HG02840 (cell line): ENCODE results near the gene ECE1.

Experiments
- ATAC-seq: cut with Tn5 transposase; IDR thresholded peaks from one replicate; pipeline ENCODE4 v1.9.1; 2021; ENCODE audit warnings: mild to moderate bottlenecking, moderate library complexity, moderate number of reproducible peaks; ENCODE audit not compliant: unreplicated experiment, low FRiP score

The ECE1 gene

DNA sequence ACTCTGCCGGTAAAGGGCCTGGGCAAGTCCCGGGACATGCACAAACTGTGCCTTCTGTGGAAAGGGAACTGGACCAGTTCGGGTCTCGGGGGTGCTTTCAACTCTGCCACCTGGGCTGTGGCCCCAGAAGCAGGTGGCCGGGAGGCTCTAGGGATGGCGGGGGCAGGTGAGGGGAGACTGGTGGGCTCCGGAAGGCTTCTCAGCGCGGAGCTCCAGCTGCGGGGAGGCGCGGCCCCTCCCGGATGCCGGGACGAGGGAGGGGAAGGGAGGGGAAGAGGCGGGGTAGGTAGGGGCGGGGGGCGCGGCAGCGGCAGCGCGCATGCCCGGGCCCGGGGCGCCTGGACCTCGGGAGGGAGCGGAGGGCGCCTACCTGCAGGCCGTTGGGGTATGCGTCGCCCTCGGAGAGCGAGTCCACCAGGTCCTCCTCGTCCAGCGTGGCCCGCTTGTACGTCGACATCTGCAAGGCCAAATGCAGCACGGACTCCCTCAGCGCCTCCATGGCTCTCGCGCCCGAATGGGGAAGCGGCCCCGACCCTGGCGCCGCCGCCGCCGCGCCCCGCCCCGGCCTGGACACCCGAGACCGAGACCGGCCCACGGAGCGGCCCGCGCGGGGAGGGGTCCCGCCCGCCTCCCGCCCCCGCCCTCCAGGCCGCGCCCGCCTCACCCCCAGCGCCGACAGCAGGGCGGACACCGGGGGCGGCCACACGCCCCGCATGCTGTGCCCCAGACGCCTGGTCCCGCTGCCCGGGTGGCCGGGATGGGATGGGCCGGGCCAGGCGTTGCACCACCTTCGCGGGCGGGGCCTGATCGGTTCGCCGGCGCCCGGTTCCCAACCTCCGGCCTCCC, at the start of gene ECE1:
TSS of gene ECE1 (minus strand) at position 764 of the 846 bp plus-strand sequence. CDS start at position 715, 49 bp downstream.
- no peak for ATAC-seq

DNA sequence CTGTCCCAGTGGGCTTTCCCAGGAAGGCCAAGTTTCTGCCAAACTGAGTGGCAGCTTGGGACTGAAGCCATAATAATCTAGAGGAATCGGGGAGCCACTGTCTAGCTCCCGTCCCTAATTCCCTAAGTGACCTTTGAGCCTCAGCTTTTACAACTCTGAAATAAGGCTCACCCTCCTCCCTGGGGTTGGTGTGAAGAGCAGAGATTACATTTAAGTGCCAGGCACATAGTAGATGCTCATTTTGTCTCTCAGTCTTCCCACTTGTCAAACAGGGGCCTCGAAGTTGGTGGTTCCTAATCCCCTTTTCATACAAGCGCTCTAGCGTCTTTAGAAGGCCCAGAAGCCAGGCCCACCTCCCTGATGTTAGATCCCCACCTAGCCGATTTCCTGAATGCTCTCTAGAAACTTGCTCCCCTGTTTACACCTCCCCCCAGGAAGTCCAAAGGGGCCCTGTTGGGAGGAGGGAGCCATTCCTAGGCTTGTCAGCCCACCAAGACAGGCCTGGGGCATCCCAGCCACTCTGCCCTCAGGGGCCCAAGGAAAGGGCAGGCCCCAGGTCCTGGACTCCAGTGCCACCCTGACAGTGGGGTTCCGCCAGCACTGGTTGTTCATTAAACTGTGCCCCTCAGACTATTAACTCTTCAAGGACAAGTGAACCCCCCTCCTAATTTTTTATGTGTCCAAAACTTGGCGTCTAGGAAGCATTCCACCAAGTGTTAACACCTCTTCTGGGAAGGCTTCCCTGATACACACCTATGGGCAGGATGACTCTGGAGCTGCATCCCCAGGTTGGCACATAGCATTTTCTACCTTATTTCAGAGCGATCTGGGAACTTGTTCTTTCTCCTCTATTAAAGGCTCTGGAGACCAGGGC, 49.3 kb upstream of the ECE1 start:
- ATAC-seq: no peak

DNA sequence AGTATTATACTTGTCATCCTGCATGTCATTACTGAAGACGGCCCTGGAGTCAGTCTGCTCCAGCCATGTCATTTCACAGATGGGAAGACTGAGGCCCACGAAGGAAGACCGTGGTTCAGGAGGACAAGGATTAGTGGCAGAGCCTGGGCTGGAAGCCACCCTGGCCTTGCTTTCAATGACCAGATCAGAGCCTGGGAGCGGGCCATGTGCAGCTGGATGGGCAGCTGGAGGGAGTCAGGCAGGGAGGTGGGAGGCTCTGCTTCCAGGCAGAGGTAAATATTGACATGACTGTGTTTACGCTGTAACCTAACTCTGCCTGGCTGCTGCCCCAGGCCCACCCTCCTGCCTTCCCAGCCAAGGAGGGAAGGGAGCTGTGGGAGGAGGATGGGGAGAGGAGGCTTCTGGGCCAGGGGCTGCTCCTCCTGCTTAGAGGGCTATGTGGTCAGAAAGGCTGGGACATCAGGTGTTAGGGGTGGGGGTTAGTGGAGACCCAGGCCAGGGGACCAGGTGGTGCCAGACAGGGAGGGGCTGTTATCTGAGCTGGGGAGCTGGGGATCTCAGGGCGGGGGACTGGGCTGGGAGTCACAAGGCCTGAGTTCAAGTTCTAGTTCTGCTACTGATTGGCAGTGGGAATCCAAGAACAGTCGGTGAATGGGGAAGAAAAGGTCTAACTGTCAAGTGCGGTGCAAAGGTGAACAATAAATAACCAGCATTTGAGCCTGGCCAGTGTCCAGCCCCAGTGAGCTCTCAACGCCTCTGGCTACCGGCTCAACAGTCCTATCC, 48.5 kb upstream of the ECE1 start:
- no peak for ATAC-seq

DNA sequence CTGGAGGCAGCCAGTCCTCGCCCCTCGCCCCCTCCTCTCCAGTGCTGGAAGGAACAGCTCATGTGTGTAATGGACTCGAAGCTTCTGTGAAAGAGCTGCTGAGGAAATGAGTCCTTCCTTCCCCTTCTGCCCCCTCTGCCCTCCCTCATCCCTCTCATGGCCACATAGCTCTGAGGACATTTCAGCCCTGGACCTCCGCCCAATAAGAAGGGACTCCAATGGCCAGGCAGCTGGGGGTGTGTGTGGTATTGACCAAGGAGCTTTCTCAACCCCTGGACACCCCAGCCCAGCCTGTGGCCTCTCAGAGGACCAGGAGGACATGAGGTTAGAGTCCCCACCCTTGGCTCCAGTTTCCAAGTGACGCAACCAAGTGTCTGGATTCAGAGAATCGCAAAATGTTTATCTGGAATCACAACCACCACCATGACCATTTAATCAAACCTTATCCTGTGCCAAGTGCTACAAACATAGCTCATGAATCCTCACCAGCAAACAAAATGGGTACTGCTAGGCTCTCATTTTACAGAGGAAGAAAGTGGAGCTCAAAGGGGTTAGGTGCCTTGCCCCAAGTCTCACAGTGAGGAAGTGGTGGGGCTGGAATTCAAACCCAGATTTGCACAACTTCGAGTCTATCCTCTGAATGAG, 47.8 kb upstream of the ECE1 start:
- no peak for ATAC-seq

DNA sequence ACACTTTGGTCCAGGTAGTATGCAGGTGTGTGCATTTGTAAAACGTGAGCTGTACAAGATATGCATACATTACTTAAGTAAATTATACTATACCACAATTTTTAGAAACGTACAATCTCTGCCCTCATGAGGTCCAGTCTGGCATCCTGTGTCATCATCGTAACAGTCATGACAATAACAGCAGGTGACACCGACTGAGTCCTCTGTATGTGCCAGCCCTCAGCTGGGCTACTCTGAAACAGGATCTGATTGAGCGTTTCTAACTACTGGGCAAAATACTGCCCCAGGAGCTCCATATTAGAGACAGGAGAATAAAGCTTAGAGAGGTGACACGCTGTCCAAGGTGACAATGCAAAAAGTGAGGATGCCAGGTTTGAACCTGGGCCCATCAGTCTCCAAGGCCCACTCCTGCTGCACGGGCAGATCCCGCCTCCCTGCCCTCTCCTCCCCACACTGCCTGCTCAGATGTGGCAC, 47.2 kb upstream of the ECE1 start:
- ATAC-seq: no peak

DNA sequence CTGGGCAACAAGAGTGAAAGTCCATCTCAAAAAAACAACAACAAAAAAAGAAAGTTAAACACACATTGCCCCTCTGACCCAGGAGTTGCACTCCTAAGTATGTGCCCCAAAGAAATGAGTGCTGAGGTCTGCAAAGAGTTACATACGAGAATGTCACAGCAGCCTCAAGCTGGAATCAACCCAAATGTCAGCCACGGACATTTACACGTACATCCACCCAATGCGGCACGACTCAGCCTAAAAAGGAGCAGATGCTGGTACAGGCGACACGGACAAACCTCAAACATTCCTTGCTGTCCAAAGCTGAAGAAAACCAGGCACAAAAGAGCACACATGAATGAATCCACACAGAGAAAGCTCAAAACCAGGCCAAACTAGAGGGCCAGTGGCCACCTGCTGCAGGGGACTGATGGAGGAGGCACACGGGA, 46.8 kb upstream of the ECE1 start:
- no peak for ATAC-seq

DNA sequence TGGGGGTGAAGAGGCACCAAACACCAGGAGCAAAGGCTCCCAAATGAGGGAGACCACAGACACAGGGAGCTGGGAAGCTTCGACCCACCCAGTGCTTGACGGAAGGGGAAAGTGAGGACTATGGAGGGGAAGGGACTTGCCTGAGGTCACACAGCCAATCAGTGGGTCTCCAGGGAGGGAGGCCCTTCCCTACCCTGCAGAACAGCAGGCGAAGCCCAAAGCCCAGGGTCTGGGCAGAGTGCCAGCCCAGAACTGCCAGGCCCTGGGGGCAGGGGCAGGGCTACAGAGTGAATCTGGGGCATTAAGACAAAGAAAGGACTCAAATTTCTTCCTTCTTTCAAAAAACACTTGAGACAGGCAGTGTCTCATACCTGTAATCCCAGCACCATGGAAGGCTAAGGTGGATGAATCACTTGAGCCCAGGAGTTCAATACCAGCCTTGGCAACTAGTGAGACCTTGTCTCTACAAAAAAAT, 45.5 kb upstream of the ECE1 start:
- ATAC-seq: no peak

DNA sequence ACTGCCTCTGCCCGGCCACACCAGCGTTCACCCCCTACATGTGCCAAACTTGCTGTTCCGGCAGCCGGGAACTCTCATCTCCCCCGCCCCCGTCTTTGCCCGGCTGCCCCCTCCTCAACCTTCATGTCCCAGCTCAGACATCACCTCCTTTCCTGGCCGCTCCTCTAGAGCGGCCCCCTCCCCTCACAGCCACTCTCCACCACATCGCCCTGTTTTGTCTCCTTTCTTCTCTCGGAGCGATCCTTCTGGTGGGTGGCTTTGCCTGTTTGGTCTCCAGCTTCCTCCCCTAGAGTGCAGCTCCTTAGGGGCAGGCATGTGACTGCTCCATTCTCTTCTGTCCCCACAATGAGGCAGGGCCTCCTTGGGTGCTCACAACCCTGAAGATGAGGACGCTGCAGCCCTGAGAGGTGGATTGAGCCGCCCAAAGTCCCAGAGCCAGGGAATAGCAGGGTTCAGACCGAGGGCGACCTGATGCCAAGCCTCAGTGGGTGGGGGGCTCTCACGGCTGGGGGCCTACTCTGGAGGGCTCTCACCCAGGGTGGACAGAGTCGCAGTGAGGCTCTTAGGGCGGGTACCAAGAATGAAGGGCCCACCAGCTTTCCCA, 44.9 kb upstream of the ECE1 start:
- no peak for ATAC-seq

DNA sequence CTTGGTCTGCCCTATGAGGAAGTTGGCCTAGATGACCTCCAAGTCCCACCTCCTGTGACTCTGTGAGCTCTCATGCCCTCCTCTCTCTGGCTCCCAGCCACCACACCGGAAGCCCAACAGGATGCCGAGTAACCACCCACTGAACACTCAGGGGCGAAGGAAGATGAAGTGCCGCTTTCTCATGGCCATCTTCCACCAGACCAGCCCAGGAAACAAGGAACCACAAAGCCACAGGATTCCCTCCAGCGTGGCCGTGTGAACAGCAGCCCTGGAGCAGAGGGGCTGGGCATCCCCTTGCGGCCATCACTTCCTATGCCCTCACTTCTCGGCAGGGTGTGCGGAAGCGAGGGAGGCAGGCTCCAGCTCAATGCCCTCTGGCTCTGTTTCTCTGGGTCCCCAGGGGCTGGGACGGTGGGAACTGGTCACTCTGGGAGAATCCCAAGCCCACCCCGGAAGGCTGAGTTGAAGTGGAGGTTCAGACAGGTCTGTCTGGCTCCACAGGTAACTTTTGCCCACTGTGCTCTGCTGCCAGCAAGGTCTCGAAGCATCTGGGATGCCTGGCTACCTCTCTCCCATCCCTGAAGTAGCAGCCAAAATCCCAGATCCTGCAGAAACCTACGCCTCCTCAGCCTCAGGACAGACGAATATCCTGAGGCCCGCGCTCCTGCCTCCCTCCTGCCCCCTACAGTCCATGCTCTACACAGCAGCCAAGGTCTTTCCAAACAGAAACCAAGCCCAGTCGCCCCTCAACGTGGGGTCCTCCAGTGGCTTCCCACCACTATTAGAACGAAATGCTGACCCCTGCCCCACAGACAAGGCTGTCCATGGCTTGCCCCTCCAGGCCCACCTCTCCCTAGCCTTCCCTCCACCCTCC, 44.2 kb upstream of the ECE1 start:
- no peak for ATAC-seq

DNA sequence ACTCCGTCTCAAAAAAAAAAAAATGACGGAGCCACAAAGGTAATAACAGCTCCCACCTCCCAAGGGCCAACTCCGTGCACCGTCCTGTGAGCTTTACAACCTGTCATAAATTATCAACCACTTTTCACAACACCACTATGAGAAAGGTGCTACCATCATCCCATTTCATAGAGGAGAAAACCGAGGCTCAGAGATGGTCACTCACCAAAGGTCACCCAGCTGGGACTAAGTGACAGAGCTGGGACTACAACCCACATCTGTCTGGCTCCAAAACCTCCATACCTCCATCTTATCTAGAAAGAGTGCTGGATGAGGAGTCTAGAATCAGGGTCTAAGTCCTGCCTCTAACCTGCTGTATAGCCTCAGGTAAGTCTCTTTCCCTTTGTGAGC, 43.6 kb upstream of the ECE1 start:
- no peak for ATAC-seq

DNA sequence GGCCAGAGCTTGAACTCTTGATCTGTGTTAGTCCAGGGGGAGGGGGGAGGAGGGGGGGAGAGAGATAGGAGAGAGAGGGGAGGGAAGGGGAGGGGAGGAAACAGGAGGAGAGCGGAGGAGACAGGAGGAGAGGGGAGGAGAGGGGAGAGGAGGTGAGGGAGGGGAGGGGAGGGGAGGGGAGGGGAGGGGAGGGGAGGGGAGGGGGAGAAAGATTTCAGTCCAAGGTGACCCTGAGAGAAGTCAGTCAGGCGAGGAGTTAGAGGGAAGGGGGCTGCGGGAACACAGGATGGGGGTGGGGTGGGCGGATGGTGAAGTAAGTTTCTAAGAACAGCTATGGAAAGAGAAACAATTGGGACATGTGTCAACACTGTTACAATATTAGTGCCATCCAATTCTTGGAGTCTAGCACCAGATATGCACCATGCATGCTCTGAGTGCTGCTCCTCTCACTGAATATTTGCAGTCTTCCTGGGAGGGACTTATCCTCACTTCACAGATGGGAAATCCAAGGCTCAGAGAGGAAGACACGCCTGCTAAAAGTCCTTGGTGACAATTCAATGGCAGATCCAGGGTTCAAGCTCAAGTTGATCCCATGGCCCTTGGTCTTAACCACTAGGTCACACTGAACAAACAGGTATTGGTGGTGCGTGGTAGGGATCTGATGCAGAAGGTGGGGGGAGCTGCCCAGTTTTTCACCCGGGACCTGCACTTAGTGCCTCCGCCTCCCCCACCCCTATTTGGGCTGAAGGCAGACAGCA, 42.5 kb upstream of the ECE1 start:
- ATAC-seq: no peak

DNA sequence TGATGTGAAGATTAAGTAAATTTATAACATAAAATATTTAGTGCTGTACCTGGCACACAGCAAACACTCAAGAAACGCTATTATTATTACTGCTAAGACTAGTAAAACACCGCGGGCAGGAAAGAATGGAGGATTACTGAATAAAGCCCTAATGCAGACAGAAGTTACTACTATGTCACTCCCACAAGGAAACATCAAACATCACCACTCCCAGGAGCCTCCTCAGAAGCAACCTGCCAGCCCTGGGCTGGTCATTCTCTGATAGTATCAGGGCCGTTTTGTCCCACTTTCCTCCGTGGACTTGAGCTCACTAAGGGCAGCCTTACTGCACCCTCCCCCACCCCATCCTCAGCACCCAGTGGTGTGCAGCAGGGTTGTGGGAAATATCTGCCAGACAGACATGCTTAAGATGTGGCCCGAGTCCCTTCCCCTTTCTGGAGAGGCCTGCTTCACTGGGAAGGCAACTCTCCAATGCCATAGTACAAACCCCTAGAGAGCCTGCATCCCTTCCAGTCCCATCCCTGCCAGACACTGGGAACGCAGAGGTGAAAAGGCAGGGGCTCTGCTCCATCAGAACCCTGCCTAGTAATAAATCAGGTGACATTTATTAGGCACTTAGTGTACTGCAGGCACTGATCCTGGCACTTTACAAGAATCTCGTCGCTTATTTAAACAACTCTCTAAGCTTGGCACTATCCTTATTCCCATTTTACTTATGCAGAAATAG, 41.7 kb upstream of the ECE1 start:
- ATAC-seq: no peak

DNA sequence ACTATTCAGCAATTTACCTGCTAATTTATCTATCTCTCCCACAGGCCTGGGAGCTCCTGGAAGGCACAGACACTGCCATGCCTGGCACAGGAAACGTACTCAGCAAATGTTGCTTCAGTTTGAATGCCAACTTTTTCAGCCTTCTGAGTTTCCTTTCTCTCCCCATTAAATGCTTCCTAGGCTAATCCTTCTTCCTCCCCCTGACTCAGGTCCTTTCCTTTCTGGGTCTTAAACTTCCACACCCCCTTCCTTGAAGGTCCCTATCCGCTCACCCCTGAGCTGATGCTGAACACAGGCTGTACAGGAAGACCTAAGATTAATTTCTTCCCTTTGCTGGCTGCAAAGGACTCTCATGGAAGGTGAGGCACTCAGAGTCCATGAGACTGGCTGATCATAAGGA, 40.3 kb upstream of the ECE1 start:
- ATAC-seq: no peak

DNA sequence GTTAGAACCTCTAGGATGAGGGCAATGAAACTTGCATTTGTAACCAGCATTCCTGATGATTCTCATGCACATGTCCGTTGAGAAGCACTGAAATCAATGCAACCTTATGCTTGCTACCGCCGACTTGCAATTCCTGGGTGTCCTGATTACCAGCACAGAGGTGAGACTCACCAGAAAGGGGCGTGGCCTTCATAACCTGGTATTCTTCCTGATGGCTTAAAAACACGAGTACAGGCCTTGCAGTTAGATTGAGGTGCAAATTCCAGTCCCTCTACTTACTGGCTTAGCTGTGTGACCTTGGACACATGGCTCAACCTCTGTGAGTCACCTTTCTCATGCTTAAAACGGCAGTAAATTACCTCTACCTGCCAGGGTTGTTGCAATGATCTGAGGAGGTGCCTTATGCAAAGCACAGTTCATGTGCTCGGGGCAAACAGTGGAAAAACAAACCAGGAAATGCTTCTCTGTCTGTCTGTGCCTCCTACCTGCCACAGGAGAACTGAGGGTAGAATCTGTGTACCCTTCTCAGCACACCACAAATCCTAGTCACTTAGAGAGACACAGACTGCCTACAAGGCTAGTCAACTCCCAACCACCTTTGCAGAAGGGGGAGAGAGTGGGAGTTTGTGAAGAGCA, 39.1 kb upstream of the ECE1 start:
- ATAC-seq: no peak

DNA sequence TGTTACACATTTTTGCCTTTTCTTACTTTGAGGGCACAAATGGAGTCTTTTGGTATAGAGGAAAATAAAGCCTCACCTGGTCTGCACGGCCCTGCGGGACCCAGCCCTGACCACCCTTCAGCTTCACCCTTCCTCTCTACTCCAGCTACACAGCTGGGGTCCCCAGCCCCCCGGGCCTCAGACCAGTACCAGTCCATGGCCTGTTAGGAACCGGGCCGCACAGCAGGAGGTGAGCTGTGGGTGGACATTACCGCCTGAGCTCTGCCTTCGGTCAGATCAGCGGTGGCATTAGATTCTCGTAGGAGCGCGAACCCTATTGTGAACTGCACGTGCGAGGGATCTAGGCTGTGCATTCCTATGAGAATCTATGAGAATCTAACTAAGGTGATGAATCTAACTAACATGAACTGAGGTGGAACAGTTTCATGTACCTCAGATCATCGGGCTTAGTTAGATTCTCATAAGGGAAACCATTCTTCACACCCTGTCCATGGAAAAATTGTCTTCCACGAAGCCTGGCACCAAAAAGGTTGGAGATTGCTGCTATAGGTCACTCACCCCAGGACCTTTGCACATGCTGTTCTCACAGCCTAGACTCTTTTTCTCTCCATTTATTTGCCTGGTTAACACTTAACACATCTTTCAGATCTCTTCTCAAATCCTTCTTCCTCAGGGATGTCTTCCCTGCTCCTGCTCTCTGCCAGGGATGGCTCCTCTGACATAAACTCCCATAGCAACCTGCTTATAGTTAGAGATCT, 37.5 kb upstream of the ECE1 start:
- no peak for ATAC-seq

DNA sequence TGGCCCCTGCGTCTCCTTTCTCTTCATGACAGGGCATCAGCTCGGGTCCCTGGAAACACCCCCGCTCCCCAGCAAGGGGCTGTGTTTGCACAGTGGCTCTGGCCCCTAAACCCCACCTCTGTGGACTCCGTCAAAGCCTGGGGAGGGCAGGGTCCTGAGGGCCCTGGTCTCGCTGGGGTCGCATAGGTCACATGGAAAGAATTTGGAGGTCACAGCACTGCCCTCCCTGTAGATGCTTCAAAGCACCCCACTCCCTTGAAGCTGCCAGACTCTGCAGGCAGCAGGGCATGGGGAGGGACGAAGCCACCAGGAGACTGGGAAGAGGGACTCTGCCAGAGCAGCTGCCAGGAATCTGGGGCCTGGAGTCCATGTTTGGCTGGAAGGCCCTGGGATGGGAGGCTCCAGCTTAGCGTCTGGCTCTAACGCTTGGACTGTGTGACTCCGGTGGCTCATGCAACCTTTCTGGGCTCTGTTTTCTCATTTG, 36.6 kb upstream of the ECE1 start:
- no peak for ATAC-seq
